MM.1S (cell line): Measurements from ENCODE around the gene RELL1.

Source experiments
- DNase-seq: peaks from one replicate; pipeline ENCODE4 v3.0.0-alpha.2; 2015
- H2AFZ ChIP-seq: fragments of 300-600 bp; sonication (generic); 2 replicates; pipeline ENCODE4 v1.6.0; 2016; ENCODE audit warnings: antibody characterized with exemption, low read length
- H3F3A ChIP-seq: fragments of 300-600 bp; sonication (generic); 2 replicates; pipeline ENCODE4 v1.6.1; 2016; ENCODE audit warnings: mild to moderate bottlenecking, antibody characterized with exemption, low read length, moderate library complexity, mixed read lengths; ENCODE audit not compliant: insufficient read depth
- H3K27ac ChIP-seq: fragments of 300-600 bp; sonication (generic); 2 replicates; pipeline ENCODE4 v1.5.1; 2016; ENCODE audit warnings: mild to moderate bottlenecking, low read length
- H3K27me3 ChIP-seq: fragments of 300-600 bp; sonication (generic); replicated peaks from 2 replicates; pipeline ENCODE4 v1.6.0; 2016; ENCODE audit warnings: low read length; ENCODE audit not compliant: insufficient read depth
- H3K36me3 ChIP-seq: fragments of 300-600 bp; sonication (generic); replicated peaks from 2 replicates; pipeline ENCODE4 v1.6.1; 2016; ENCODE audit warnings: mild to moderate bottlenecking, low read length, mixed read lengths; ENCODE audit not compliant: insufficient read depth
- H3K4me1 ChIP-seq: fragments of 300-600 bp; sonication (generic); 2 replicates; pipeline ENCODE4 v1.6.1; 2016; ENCODE audit warnings: low read length, mixed read lengths
- H3K4me2 ChIP-seq: fragments of 300-600 bp; sonication (generic); 2 replicates; pipeline ENCODE4 v1.6.0; 2016; ENCODE audit warnings: low read depth, low read length
- H3K4me3 ChIP-seq: fragments of 300-600 bp; sonication (generic); 2 replicates; pipeline ENCODE4 v1.5.1; 2016; ENCODE audit warnings: low read length, mixed read lengths
- H3K79me2 ChIP-seq: fragments of 300-600 bp; sonication (generic); 2 replicates; pipeline ENCODE4 v1.6.1; 2016; ENCODE audit warnings: mixed run types, low read length, mixed read lengths
- H3K9ac ChIP-seq: fragments of 300-600 bp; sonication (generic); 2 replicates; pipeline ENCODE4 v1.6.1; 2016; ENCODE audit warnings: low read length, mixed read lengths
- H3K9me2 ChIP-seq: fragments of 300-600 bp; sonication (generic); replicated peaks from 2 replicates; pipeline ENCODE4 v1.6.1; 2016; ENCODE audit warnings: mild to moderate bottlenecking, low read length, mixed read lengths; ENCODE audit not compliant: insufficient read depth
- H3K9me3 ChIP-seq: fragments of 300-600 bp; sonication (generic); replicated peaks from 2 replicates; pipeline ENCODE4 v1.6.1; 2016; ENCODE audit warnings: mild to moderate bottlenecking, low read length, mixed read lengths; ENCODE audit not compliant: insufficient read depth
- H4K20me1 ChIP-seq: fragments of 300-600 bp; sonication (generic); 2 replicates; pipeline ENCODE4 v1.6.1; 2016; ENCODE audit warnings: mild to moderate bottlenecking, low read length, moderate library complexity, mixed read lengths; ENCODE audit not compliant: insufficient read depth
- CTCF ChIP-seq: fragments of 300-600 bp; sonication (generic); IDR thresholded peaks from 2 replicates; pipeline ENCODE4 v1.5.1; 2016; ENCODE audit warnings: antibody characterized with exemption, low read length, mixed read lengths
- EZH2 ChIP-seq: fragments of 300-600 bp; sonication (generic); optimal IDR thresholded peaks from 2 replicates; pipeline ENCODE3; 2017; ENCODE audit warnings: low read depth, mild to moderate bottlenecking, antibody characterized with exemption, low read length, mixed read lengths
- EZH2phosphoT487 ChIP-seq: fragments of 300-600 bp; sonication (generic); IDR thresholded peaks from 2 replicates; pipeline ENCODE4 v1.6.1; 2018; ENCODE audit warnings: antibody characterized with exemption, low read length

RELL1 gene

GRCh38 chr4:37597034-37597433 lies 89.1 kb downstream of the RELL1 start:
- Histone ChIP-seq H3K79me2 (no peaks in the 10 kb centered on the region), H4K20me1 (no peaks in the 10 kb centered on the region), H3K27me3 (no peaks in the 10 kb centered on the region), H3K4me3 (no peak overlapping the region), H3K9me2 (no peaks in the 10 kb centered on the region), H3K27ac (no peak overlapping the region), H3F3A (no peaks in the 10 kb centered on the region), H3K9ac (no peak overlapping the region), H2AFZ (no peak overlapping the region), H3K9me3 (no peaks in the 10 kb centered on the region), H3K4me2 (no peak overlapping the region), H3K4me1 (no peaks in the 10 kb centered on the region), H3K36me3 (no peaks in the 10 kb centered on the region)
- DNase-seq = no peak
- no peak for TF ChIP-seq CTCF
- no peak for TF ChIP-seq EZH2phosphoT487
- TF ChIP-seq EZH2 = no peak

GRCh38 chr4:37595875-37596680 lies 90.1 kb downstream of the RELL1 start:
- no peaks in the 10 kb centered on the region for H3K36me3 ChIP-seq
- H3K9me2 ChIP-seq = no peaks in the 10 kb centered on the region
- H3F3A ChIP-seq = no peaks in the 10 kb centered on the region
- H3K27ac ChIP-seq = no peak overlapping the region
- H3K79me2 ChIP-seq = no peaks in the 10 kb centered on the region
- H3K27me3 ChIP-seq = no peaks in the 10 kb centered on the region
- H2AFZ ChIP-seq = no peak overlapping the region
- no peak overlapping the region for H3K4me2 ChIP-seq
- no peak for DNase-seq
- H4K20me1 ChIP-seq = no peaks in the 10 kb centered on the region
- no peak overlapping the region for H3K4me3 ChIP-seq
- no peaks in the 10 kb centered on the region for H3K4me1 ChIP-seq
- TF ChIP-seq EZH2phosphoT487 (no peak), CTCF (no peak), EZH2 (no peak)
- no peaks in the 10 kb centered on the region for H3K9me3 ChIP-seq
- H3K9ac ChIP-seq = no peak overlapping the region

- H4K20me1 ChIP-seq = no peaks in the 10 kb centered on the region
- H3K9ac ChIP-seq = no peak overlapping the region
- no peak overlapping the region for H3K27ac ChIP-seq
- H3K9me3 ChIP-seq = no peaks in the 10 kb centered on the region
- H3K79me2 ChIP-seq = no peaks in the 10 kb centered on the region
- TF ChIP-seq CTCF (no peak), EZH2phosphoT487 (no peak), EZH2 (no peak)
- H3K9me2 ChIP-seq = no peaks in the 10 kb centered on the region
- DNase-seq = no peak
- H3F3A ChIP-seq = no peaks in the 10 kb centered on the region
- H3K4me1 ChIP-seq = no peaks in the 10 kb centered on the region
- no peak overlapping the region for H3K4me3 ChIP-seq
- H3K4me2 ChIP-seq = no peak overlapping the region
- H2AFZ ChIP-seq = no peak overlapping the region
- no peaks in the 10 kb centered on the region for H3K36me3 ChIP-seq
- H3K27me3 ChIP-seq = no peaks in the 10 kb centered on the region
Observed at GRCh38 chr4:37594099-37594498, 92.1 kb downstream of the RELL1 start.
